Activated naive CD4-positive, alpha-beta T cell (primary cell): ENCODE results near the gene RNF111.
"Not testable (repeated sequence)": the region's sequence is repeated elsewhere in the genome, so short reads cannot be mapped to it uniquely, and the experiment has no call there.

Experiments
- DNase-seq, 4 experiments: peaks; one replicate each; lab custom pipeline; 2025; lab: John Stamatoyannopoulos, UW

Gene RNF111

DNA sequence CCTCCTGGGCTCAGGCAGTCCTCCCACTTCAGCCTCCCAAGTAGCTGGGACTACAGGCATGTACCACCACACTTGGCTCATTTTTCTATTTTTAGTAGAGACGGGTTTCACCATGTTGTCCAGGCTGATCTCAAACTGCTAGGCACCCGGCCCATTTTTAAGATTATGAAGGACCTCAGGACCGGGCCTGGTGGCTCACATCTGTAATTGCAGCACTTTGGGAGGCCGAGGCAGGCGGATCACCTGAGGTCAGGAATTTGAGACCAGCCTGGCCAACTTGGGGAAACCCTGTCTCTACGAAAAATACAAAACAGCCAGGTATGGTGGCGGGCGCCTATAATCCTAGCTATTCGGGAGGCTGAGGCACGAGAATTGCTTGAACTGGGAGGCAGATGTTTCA, 12.8 kb downstream of the RNF111 start:
- not testable (repeated sequence) for DNase-seq

DNA sequence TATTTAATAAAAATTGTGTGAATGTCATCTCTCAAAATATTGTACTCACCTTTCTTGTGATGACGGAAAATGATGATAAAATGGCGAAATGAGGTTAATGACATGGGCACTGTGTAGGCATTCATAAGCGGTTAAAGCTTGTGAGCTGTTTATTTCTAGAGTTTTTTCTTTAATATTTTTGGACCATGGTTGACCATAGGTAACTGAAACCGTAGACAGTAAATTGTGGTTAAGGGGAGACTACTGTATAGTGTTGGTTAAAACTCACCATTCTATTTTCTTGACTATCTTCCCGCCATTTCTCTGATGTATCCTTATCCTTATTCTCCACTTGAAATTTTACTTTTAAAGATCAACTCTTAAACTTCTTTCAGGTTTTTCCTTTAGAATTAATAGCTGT, 14.5 kb downstream of the RNF111 start:
- no peak for DNase-seq

DNA sequence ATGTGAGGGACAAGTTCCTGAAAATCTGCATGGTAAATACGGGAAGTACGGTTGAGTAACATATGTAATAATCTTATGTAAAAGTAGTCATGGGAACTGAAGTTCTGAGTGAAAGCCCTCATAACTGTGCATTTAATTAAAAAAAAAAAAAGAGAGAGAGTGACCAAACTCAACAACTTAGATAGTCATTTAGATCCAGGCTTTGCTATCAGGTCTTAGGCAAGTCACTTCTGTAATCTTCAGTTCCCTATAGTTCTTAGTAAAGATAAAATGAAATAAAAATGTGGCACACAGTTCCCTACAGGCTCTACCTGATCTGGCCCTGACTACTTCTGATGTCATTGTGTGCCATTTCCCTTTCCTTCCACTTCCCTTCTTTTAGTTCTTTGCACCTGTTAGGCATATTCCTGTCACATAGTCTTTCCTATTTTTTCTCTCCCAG, 15.0 kb downstream of the RNF111 start:
- no peak for DNase-seq

DNA sequence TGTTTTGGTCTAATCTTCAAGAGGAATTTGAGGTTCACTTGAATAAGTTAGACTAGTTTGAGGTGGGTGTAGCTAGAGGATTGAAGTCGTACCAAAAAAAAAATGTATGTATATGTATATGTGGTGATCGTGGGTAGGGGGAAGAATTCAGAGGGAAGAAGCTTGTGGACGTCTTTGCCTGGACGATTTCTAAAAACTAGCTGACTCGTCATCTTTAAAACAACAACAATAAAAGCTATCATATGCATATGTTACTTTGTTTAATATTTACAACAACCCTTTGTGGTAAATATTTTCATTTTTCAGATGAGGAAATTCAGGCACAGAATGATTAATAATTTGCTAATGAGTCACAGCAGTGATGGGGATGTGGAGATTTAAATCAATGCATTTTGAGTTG, 18.1 kb downstream of the RNF111 start:
- DNase-seq = no peak

DNA sequence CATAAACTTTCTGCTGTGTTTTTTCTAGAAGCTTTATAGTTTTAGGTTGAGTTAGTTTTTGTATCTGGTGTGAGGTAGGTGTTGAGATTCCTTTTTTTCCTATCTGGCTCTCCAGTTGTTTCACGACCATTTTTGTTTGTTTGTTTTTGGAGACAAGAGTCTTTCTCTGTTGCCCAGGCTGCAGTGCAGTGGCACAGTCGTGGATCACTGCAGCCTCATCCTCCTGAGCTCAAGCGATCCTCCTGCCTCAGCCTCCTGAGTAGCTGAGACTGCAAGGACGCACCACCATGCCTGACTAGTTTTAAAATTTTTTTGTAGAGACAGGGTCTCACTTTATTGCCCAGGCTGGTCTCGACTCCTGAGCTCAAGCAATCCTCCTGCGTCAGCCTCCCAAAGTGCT, 20.6 kb downstream of the RNF111 start:
- no peak for DNase-seq

DNA sequence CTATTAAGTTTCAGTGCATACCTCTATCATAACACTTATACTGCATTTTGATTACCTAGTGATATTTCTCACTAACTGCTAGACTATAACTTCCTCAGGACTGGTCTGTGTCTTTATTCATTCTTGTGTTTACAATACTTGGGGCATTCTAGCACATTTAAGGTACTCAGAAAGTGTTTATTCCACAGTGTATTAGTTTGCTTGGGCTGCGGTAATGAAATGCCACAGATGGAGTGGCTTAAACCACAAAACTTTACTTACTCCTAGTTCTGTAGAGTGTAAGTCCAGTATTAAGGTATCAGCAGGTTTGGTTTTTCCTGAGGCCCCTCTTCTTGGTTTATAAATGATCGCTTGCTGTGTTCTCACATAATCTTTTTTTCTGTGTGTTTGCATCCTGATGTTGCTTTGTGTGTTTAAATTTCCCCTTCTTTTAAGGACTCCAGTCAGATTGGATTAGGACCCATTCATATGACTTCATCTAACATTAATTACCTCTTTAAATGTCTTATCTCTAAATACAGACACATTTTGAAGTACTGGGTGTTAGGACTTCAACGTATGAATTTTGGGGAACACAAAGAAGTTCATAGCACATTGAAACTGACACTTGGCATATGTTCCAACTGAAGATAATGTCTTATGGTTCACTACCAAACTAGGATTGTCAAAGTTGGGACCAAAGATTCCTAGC, 23.9 kb downstream of the RNF111 start:
- DNase-seq = no peak

DNA sequence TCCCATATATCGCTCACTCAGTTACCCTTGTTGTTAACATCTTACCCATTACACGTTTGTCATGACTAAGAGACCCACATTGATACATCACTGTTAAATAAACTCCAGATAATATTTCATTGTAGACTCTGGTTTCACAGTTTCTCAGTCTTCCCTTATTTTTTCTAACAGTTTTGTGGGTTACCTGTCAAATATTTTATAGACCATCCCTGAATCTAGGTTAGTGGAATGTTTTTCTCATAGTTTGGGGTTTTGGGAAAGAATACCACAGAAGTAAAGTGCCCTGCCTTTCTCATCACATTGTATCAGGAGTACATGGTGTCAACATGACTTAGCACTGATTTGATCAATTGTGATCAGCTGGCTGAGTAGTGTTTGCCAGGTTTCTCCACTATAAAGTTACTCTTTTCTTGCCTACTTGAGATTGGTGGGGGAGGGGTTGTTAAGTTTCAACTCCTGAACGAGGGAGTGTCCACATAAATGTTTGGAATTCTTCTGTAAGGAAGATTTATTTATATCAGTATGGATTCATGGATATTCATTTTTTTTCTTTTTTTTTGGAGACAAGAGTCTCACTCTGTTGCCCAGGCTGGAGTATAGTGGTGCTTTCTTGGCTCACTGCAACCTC, 25.9 kb downstream of the RNF111 start:
- no peak for DNase-seq

DNA sequence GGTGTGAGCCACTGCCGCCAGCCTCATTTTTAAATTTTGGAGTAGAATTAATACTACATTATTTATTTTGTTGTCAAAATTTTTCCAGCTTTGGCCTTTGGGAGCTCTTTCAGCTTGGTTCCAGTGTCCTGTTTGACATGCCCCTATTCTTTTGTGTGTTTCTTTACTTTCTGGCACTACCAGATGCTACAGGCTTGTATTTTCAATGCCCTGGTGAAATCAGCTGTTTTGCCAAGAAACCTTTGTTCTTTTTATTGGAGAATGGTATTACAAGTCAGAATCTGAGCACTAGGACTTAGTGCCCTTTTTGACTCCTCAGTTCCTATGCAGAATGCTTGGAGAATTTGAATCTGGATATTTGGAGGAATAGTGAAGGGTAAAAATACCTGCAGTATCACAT, 26.6 kb downstream of the RNF111 start:
- no peak for DNase-seq

DNA sequence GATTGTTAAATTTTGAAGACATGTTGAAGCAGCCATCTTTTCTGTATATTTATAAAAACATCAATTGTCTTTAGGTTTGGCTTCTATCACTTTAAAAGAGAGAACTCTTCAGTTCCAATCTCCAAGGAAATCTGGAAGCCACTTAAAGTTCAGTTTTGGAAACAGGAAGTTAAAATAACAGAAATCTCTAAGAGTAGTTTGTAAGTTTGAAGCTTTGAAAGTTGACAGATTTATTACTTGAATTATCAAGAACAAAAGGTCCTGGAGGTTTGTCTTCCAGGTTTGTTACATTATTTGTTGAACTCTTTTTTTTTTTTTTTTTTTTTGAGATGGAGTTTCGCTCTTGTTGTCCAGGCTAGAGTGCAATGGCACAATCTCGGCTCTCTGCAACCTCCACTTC, 30.0 kb downstream of the RNF111 start:
- DNase-seq = no peak

DNA sequence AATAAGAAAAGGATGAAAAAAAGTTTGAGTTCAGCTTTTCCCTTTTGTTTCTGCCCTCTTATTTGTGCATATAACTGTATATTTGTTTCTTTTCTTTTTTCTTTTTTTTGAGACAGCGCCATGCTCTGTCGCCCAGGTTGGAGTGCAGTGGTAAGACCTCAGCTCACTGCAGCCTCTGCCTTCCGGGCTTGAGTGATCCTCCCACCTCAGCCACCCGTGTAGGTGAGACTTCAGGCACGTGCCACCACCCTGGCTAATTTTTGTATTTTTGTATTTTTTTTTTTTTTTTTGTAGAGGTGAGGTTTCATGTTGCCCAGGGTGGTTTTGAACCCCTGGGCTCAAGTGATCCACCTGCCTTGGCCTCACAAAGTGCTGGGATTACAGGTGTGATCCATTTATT, 31.4 kb downstream of the RNF111 start:
- no peak for DNase-seq

DNA sequence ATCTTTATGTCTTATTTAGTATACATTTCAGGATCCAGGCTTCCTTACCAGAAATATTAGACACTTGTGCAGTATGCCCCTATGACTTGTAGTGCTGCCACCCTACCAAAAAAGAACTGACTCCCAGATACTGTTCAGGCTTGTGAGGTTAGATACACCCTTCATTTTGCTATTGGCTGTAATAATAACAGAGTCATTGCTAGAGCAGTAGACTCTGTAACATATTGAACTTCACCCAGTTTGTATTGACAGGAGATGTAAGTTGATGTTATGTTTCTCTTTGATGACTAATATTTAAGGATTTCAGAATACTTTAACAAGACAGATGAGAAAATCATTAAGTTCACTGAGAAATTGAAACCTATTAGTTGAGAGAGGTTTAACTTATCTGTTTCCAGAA, 32.9 kb downstream of the RNF111 start:
- DNase-seq = no peak

DNA sequence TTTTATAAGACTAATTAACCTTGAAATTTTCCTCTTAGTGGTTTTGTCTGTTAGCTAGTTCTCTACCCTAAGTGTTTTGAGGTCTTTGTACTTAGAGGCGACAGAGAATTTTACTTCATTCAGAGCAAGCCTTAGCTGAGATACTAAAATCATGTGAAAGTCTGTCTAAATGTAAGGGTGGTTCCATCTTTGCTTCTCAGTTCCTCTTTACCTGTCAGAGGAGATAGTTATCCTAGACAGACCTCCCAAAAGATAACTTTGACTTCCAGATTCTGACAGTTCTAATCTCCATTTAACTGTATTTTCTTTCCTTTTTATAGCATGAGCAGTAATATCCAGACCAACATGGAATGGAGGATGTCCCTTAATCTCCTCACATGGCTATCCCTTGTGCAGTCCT, 34.7 kb downstream of the RNF111 start:
- DNase-seq = no peak

DNA sequence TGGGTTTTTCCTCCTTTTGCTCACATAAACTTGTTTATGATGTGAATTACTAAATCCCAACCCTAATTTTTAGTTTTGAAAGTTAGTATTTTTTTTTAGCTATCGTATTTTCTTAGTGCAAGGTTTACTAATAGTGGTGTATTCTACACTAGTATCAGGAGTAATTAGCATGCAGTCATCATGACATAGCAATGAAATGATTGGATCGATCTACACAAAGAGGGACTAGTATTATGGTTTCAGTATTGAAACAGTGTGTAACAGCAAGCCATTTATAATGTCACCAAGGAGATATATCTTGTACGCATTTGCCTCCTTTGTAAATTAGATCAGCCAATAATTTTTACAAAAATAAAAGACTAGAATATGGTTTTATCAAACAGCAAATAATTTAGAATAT, 38.7 kb downstream of the RNF111 start:
- DNase-seq = no peak

DNA sequence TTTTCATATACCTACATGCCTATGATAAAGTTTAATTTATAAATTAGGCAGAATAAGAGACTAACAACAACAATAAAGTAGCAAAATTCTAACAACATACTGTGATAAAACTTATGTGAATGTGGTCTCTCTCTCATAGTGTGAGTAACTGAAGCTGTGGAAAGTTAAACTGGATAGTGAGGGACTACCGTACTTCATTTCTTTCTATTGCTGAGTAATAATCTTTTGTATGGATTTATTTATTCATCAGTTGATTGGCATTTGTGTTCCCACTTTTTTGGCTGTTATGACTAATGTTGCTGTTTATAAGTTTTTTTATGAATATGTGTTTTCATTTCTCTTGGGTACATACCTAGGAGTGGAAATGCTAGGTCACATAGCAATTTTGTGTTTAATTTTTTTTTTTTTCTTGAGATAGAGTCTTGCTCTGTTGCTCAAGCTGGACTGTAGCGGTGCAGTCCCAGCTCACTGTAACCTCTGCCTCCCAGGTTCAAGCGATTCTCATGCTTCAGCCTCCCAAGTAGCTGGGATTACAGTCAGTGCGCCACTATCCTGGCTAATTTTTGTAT, 41.0 kb downstream of the RNF111 start:
- DNase-seq = no peak

DNA sequence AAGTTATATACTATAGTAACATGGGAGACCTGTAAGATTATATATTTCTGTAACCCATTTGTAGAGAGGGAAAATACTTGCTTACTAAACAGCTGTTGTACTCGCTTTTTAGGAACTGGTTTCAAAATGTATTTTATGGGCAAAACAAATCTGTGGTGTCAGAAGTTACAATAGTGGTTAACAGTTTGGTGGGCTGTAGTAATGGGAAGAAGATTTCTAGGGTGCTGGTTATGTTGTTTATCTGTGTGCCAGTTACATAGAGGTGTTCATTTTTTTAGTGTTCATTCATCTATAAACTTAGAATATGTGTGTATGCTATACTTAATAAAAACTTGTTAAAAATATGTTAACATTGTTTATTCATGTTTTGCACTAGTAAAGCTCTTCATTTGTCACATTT, 42.1 kb downstream of the RNF111 start:
- DNase-seq = no peak

DNA sequence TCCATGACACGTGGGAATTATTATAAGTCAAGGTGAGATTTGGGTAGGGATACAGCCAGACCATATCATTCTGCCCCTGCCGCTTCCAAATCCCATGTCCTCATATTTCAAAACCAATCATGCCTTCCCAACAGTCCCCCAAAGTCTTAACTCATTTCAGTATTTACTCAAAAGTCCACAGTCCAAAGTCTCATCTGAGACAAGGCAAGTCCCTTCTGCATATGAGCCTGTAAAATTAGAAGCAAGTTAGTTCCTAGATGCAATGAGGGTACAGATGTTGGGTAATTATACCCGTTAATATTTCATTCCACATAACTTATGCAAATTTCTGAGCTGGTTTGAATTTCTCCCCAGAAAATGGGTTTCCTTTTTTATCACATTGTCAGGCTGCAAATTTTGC, 47.7 kb downstream of the RNF111 start:
- DNase-seq = no peak

DNA sequence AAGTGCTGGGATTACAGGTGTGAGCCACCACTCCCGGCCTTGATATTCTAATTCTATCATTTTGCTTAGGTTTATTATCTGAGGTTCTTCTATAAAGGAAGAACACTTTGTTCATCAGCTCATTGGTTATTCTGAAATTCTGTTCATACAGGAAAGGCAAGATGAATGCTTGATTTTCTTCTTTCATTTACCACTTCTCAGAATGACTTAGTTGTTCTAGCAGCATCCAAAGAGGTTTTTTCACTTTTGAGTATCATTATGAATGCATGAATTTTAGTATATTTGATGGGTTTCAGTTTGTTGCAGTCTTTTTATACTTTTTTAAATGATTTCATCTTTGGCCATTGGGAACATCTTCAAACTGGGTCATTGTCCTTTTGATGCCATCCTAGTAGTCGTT, 51.8 kb downstream of the RNF111 start:
- no peak for DNase-seq

DNA sequence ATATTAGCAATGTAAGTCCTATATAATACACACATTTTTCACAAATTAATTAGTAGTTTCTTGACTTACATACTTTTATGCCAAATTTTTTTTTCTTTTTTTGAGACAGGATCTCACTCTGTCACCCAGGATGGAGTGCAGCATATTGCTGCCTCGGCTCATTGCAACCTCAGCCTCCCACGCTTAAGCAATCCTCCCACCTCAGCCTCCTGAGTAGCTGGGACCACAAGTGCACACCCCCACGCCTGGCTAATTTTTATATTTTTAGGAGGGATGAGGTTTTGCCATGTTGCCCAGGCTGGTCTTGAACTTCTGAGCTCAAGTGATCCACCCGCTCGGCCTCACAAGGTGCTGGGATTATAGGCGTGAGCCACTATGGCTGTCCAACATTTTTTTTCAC, 54.6 kb downstream of the RNF111 start:
- no peak for DNase-seq

DNA sequence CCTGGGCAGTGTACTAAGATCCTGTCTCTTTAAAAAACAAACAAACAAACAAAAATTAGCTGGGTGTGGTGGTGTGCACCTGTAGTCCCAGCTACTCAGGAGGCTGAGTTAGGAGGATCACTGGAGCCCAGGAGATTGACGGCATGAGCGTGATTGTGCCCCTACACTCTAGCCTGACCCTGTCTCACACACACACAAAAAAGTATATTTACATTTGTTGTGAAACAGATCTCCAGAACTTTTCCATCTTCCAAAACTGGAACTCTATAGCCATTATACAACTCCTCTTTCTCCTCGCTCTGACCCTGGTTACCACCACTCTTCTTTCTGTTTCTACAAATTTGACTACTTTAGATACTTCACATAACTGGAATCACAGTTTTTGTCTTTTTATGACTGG, 61.4 kb downstream of the RNF111 start:
- no peak for DNase-seq

DNA sequence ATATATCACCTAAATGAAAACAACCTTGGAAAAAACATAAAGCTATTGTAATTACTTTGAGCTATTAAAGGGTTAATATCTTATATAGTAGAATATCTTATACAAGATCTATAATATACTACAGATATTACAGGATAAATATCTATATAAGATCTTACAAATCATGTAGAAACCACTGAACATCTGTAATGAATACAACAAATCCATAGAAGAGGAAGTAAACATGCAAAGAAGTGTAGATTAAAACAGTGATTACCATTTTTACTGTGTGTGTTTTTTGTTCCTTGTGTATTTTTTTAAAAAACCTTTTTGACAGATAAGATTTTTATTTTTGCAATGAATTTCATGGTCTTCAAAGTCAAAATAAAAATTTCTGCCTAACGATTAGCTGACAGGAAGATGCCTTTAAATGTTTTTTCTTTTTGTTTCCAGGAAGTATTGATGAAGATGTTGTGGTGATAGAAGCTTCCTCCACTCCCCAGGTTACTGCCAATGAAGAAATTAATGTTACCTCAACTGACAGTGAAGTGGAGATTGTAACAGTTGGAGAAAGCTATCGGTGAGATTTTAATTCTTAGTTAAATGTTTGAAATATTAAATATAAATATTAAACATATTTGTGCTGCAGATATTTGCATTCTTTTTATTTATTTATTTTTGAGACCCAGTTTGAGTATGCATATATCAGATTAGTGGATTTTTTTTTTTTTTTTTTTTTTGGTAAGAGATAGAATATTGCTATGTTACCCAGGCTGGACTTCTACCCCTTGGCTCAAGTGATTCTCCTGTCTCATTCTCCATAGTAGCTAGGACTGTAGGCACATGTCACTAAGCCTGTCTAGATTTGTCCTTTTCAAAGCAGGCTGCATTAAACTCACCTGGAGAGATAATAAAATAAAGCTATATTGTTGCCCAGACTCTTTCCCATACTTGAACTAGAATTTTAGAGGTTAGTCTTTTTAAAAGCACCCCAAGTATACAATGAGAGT, 64.7 kb downstream of the RNF111 start:
- DNase-seq = no peak

DNA sequence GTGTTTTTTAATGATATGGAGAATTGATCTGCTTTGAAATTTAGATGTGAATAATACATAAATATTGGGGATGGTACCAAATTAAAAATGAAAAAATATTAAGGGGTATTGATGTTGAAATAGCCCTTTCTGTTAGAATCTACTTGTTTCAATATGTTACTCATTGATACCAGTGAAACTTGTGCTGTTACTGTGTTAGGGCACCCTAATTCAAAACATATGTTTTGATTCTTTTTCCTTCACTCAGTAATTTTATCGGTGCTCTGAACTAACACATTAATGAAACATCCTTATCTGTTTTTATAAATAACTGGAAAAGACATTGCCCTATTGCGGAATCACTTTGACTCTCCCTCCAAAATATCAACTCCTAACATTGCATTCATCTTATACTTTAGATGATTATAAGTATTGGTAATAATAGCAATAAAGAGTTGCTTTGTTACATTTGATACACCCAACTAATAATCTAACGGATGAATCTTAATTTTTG, 65.5 kb downstream of the RNF111 start:
- no peak for DNase-seq

DNA sequence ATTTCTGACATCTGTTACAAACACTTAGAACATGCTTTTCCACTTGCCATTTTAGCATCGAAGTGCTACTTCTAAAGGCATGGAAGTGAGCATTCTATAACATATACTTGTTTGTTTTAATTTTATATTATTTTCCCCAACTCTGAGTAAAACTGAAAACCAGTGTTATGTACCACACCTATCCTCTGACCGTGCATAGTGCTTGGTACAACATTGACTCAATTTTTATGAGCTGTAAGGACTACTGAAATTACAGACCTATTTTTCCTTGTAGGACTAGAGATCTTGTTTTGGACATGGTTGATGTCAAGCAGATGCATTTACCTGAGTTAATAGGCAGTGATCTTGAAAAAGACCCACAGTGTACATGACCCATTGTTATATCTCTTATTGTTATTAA, 66.0 kb downstream of the RNF111 start:
- no peak for DNase-seq
